HG03060 (cell line): ENCODE measurements around the gene DCLK2.
"Not testable (repeated sequence)": the region's sequence is repeated elsewhere in the genome, so short reads cannot be mapped to it uniquely, and the experiment has no call there.

Experiments used
- ATAC-seq: cut with Tn5 transposase; IDR thresholded peaks from one replicate; pipeline ENCODE4 v1.9.1; 2021; ENCODE audit warnings: low read depth, moderate number of reproducible peaks; ENCODE audit not compliant: unreplicated experiment

The DCLK2 gene

DNA sequence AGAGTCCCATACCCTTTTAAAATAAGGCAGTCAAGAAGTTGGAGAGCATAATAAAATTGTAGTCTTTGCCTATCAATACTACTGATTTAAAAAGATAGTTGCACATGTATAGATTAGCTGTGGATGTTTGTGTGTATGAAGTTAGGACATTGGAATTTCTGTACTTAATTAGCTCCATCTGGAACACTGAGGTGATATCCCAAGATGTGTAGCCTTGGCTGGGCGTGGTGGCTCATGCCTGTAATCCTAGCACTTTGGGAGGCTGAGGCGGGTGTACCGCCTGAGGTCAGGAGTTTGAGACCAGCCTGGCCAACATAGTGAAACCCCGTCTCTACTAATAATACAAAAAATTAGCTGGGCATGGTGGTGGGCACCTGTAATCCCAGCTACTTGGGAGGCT lies 119.0 kb downstream of the DCLK2 start:
- ATAC-seq: not testable (repeated sequence)

DNA sequence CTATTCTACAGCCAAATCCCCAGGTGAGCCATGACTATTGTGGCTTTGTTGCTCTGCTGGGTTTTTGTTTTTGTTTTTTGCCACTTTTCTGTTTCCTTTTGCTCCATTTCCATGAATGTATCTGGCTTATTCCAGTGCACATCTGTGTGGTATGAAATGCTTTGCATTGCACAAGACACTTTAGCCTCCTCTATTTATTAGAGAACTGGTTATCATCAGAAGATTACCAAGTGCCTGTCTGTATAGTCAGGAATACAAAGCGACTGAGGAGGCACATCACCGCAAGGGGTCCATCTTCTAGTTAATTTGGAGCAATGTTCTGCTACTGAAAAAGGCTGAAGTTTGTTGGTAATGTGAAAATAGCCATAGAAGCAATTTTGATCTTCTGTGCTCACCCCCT lies 120.8 kb downstream of the DCLK2 start:
- ATAC-seq: no peak

GRCh38 chr4:150205016-150205415 lies 126.8 kb downstream of the DCLK2 start:
- ATAC-seq: no peak

DNA sequence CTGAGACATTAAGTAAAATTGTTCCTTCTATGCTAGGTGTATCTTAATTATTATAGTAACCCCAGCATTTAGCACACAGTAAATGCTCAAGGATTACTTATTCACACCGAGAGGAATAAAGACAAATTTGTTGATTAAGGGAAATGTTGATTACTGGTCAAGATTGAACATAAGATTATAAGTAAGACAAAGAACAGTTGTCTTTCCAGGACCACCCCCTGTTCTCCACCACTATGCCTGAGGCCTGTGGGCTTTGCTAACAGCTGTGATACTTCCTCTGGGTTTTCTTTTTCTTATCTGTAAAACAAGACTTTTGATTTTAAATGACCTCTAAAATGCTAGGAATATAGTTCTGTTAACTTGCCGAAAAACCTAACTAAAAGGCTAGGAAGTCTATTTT lies 128.0 kb downstream of the DCLK2 start:
- ATAC-seq: no peak

DNA sequence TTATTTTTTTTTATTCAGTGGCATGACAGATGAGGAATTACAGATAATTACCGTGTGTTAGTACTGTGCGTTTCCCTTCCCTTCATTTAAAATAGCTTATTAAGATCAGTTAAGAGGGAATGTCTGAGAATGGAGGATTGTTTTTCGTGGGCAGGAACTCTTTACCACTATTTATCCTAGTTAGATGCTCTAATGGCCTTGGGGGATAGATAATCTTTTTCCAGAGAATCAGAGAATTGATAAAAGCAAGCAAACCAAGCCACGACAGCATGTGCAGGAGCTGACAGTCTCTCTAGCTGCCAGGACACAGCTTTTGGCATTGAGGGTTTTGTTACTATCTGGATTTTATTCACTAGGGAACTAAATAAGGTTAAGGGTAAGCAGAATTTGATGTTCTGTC lies 128.7 kb downstream of the DCLK2 start:
- no peak for ATAC-seq

- ATAC-seq: no peak
These were observed 129.6 kb downstream of the DCLK2 start for GRCh38 chr4:150207871-150208270.

DNA sequence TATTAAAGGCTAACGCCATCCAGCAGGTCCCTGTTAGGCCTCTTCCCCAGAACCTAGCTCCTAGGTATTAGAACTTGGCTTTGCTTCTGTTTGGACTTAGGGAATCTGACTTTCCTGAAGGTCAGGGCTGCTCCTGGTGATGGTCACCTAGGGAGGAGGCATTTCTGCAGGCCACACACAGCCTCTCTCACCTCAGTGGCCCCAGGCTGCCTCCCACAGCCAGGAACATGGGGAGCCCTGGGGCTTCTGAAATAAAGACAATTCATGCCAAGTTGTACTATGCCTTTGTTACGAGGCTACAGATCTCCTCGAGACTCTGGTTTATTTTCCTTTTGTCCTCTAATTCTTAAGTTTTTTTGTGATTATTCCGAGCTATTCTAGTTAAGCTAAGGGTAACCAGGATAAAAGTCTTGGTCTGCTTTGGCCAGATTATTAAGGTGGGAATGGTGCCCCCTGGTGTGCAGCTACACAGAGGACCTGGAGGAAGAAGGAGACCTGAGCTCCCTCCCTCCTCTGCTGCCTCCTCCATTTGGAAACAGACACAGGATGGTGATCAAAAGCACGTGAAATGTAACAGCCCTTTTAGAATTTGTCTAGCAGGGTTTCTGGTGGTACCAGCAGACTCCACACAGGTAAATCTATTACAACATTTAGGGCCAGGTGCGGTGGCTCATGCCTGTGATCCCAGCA lies 131.0 kb downstream of the DCLK2 start:
- no peak for ATAC-seq

DNA sequence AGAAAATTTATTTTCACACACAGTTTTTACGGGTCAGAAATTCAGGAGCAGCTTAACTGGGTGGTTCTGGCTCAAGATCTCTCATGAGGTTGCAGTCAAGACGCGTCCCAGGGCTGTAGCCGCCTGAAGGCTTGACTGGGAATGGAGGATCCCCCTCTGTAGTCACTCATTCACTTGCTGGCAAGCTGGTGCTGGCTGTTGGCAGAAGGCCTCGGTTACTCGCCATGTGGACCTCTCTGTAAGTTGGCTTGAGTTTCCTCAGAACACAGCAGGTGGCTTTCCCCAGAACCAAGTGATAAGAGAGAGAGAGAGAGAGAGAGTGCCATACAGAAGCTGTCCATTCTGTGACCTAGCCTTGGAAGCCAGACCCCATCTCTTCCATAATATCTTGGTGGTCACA lies 132.8 kb downstream of the DCLK2 start:
- no peak for ATAC-seq

DNA sequence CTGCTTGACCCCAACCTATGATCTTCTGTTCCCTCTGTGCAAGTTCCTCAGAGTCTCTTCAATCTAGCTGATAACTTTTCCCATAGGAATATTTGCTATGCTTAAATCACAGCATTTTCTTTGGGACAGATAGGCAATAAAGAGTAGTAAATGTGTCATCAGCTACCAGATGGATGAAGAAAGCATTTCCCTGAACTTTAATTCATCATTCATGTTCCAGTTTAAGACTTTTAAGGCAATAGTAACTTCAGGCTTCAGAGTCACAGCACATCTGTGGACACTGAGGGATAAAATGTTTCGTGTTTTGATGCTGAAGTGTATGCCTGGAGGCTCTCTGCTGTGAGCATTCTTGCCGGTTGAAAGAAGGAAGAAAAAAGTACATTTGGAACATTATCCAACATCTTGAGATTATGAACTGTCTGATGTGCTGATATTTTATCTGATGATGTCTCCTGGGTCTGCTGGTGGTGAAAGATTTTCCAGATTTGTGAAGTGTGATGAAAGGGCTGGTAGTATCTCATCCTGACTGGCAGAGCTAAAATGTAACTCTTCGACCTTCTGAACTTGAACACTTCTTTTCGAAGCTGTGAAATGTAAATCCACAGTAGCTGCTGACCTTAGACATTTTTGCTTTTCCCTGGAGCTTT lies 133.7 kb downstream of the DCLK2 start:
- no peak for ATAC-seq

DNA sequence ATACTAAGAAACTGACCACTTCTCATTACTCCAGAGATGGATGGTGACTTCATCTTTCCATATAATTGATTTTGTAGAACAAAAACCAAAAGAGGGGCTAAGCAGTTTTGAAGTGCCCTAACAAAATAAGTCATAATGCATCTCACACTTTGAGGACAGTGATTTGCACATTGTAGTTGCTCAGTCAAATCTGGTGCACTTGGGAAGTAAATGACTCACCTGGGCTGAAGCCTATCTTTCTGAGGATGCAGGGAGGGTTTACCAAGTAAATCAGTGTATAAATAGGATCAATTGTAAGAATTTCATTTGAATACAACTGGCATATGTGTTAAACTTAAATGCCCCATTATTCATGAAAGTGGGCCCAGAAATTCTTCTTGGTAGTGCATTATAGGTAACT lies 134.2 kb downstream of the DCLK2 start:
- no peak for ATAC-seq

DNA sequence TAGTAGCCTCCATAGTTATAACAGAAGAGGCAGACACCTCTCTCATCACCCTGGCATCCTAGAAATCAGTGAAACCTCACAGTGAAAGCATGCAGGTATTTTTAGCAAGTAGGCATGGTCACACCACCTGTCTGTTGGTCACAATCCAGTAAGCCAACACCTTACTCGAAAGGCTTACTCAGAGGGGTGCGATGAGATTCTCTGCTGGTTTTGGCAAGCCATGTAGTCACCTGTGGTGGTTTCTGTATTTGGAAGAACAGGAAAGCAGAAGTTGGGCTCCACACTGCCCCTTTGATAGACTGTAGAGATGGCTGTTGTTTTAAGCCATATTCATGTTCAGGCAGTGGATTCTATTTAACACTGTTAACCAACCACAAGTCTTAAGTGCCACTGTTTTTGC lies 134.7 kb downstream of the DCLK2 start:
- ATAC-seq: no peak

- no peak for ATAC-seq
These were observed 137.4 kb downstream of the DCLK2 start for GRCh38 chr4:150215601-150216000.

DNA sequence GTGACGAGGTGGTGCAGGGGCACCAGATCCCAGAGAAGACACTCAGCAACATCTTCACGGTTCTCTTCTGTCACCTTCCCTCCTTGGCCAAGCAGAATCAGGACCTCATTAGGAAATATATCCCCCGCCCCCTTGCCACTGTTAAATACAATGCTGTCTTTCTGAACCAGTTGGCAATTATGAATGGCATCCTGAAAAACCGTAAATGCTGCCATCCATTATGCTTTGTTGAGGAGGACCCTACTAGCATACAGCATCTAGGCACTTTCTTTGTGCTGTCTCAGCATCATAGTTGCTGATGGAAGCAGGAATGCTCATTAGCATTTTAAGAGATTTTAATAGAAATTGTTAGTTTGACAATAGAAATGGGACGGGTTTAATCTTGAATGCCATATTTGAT lies 138.5 kb downstream of the DCLK2 start:
- no peak for ATAC-seq

DNA sequence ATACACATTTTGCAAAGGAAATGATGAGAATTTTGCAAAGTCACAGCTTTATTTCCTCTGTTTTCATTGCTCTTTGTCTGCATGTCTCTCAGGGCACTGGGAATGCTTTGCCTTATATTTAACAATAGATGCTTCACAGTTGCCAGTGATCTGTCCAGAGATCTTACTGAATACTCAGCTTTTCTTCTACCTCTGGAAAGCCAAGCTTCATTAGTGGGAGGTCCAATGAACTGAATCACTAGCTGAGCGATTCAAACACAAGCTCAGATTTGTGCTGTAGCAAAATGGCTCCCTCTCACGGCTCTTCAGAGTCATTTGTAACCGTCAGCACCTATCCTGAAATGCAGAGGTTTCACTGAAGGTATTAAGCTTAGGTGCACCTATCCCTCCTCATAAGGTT lies 138.9 kb downstream of the DCLK2 start:
- no peak for ATAC-seq

- ATAC-seq: no peak
These were observed 139.6 kb downstream of the DCLK2 start for GRCh38 chr4:150217808-150218207.

DNA sequence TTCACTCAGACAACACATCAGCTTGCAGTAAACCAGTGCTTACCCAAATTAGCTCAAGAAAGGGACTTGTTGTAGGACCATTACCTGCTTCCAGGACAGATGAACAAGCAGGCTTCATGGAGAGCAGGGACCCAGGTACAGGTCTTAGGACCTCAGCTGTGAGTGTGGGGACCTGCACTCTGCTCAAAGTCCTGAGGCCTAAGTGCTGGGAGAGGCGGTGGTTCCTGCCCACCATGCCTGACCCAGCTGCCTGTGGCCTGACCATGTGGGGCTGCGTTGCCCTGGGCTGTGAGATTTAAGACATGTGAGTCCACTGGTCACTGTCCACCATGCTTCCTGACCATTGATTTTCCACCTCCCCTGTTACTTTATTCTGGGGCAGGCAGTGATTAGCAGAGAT lies 140.2 kb downstream of the DCLK2 start:
- ATAC-seq: no peak

DNA sequence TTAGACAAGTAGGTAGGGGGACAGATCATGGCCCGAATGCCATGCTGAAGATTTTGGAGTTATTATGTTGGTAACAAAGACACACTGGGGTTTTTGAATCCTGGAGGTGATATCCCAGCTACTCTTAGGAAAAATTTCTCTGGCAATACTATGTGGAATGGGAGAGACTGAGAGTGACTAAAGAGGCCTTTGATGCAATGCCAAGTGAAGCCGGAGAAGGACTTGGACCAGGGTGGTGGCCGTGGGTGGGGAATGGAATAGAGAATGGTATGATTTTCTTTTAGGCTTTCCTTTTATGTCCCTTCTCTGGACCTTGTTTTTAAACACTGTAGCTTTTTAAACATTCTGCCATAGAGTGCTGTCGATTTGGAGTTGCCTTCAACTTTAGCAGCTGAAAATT lies 141.6 kb downstream of the DCLK2 start:
- no peak for ATAC-seq

- ATAC-seq: no peak
These were observed 146.8 kb downstream of the DCLK2 start for GRCh38 chr4:150224896-150225591.

- ATAC-seq: no peak
These were observed 151.3 kb downstream of the DCLK2 start for GRCh38 chr4:150229520-150229919.

DNA sequence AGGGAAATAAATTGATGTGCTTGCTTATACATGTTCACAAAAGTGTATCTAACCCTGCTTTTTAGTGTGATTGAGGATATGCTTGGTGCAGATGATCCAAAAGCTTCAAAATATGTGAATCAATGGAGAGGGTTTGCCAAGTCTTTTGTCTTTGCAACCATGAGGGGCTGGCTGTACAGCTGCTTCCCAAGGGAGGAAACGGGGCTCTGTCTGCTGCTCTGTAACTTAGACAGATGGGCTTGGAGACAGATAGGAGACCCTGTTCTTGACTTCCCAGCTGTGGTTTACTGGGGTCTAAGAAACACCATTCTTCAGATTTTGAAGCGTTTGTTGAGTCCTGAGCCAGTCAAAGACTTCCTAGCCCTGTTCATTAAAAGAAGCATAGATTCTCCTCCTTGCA lies 152.3 kb downstream of the DCLK2 start:
- ATAC-seq: no peak

GRCh38 chr4:150231107-150231770 lies 153.0 kb downstream of the DCLK2 start:
- no peak for ATAC-seq
